ENCODE data around the gene C9. TPM values are rescaled to one million over a fixed set of nuclear protein-coding genes. Genes with fewer than 3 reads are reported as not detected.

C9 gene
- total RNA-seq = not detected in 2 replicates
- total RNA-seq (2013) = not detected
- polyA plus RNA-seq = not detected in 2 replicates
- not detected in 2 replicates for polyA minus RNA-seq

DNA sequence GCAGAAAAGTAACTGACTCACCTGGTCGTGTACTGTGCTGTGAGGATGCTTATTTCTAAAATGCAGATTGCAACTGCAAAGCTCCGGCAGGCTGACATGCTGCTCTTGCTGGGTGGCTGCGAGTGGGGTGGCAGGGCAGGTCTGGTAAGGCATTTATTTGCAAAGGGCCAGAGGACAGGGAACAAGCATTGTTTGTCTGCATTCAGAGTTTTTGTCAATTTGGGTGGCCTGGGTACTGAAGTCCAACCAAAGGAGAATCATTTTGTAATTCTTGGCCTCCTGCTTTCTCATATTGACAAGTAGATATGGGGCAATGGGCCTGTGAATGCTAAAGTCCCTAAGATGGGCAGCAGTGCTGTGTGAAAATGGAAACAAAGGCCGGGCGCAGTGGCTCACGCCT, at the start of gene C9:
C9 (minus strand) TSS at position 129 of the 400 bp plus-strand sequence; CDS start at position 98, 31 bp downstream.
- Mint-ChIP-seq H3K27ac (no peak within 1 kb of the TSS), H3K4me3 (no peak within 1 kb of the TSS), H3K27me3 (peaks cover 4% of the 10 kb centered on the region), H3K9me3 (ENCODE audit: insufficient read depth) (no peaks in the 10 kb centered on the region), H3K4me1 (no peaks in the 10 kb centered on the region)
- ChIA-PET CTCF (no interaction called here), POLR2A (no interaction called here)
- H3K4me2 ChIP-seq (replicated peaks; ENCODE audit: low read depth, low read length, poor library complexity, severe bottlenecking) = no peak within 1 kb of the TSS
- no peak within 1 kb of the TSS for H3K27ac ChIP-seq (ENCODE audit: low read length in 2 of 2)
- no peaks in the 10 kb centered on the region for H3K79me2 ChIP-seq (ENCODE audit: control insufficient read depth, insufficient read depth, low read length)
- no peaks in the 10 kb centered on the region for H3K27me3 ChIP-seq (replicated peaks in 1 of 4; ENCODE audit: control extremely low read depth in 1 of 4, control insufficient read depth in 3 of 4, insufficient read depth in 4 of 4, low read length in 3 of 4)
- H3K4me1 ChIP-seq (ENCODE audit: control insufficient read depth in 2 of 2, insufficient read depth in 2 of 2, low read length in 2 of 2) = no peaks in the 10 kb centered on the region
- TF ChIP-seq, protein P1, sequence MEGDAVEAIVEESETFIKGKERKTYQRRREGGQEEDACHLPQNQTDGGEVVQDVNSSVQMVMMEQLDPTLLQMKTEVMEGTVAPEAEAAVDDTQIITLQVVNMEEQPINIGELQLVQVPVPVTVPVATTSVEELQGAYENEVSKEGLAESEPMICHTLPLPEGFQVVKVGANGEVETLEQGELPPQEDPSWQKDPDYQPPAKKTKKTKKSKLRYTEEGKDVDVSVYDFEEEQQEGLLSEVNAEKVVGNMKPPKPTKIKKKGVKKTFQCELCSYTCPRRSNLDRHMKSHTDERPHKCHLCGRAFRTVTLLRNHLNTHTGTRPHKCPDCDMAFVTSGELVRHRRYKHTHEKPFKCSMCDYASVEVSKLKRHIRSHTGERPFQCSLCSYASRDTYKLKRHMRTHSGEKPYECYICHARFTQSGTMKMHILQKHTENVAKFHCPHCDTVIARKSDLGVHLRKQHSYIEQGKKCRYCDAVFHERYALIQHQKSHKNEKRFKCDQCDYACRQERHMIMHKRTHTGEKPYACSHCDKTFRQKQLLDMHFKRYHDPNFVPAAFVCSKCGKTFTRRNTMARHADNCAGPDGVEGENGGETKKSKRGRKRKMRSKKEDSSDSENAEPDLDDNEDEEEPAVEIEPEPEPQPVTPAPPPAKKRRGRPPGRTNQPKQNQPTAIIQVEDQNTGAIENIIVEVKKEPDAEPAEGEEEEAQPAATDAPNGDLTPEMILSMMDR (IDR thresholded peaks at IDR 0.05) = no peak
- no peak for TF ChIP-seq EZH2 (IDR thresholded peaks at IDR 0.05; ENCODE audit: borderline replicate concordance, insufficient read depth, low read depth, low read length, poor library complexity, severe bottlenecking)
- intact Hi-C loops (cut with micrococcal nuclease) = no loop called here
- no peaks in the 10 kb centered on the region for H3K36me3 ChIP-seq (replicated peaks in 1 of 2; ENCODE audit: control extremely low read depth in 1 of 2, control insufficient read depth in 1 of 2, extremely low read depth in 1 of 2, insufficient read depth in 2 of 2, low read length in 1 of 2)
- no peaks in the 10 kb centered on the region for H4K20me1 ChIP-seq (ENCODE audit: control insufficient read depth, insufficient read depth, low read length, poor library complexity, severe bottlenecking)
- ATAC-seq (ENCODE audit: low read depth) = no peak
- 91% methylated on average over 3 of the region's 6 CpGs for WGBS (ENCODE audit: insufficient coverage)
- H3K9ac ChIP-seq (ENCODE audit: low read length) = no peak within 1 kb of the TSS
- H3K4me3 ChIP-seq (ENCODE audit: control extremely low read depth in 1 of 5, extremely low read depth in 1 of 5, insufficient read depth in 1 of 5, low read depth in 2 of 5, low read length in 4 of 5) = no peak within 1 kb of the TSS
- no peak for DNase-seq
- no peaks in the 10 kb centered on the region for H3K9me3 ChIP-seq (ENCODE audit: control extremely low read depth in 1 of 3, control insufficient read depth in 2 of 3, insufficient read depth in 1 of 3, low read length in 2 of 3)
- no peak within 1 kb of the TSS for H2AFZ ChIP-seq (ENCODE audit: insufficient read depth, low read depth, low read length, poor library complexity, severe bottlenecking)

DNA sequence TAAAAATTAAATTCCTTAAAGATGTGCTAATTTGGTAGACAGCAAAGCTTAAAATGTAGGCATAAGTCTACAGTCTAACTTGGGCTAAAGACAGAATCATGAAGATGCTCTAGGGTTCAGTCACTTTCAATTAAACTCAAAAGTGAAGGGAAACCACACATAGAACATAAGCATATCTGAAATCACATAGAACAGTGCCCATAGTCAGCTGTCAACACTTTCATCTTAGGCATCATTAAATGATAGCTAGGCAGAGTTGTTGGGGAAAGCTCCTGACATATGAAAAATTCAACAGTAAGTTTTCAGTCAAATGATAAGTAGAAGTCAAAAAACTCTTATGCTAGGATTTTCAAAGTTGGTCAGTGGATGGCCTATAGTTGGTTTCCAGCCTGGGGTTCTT, 49.5 kb upstream of the C9 start:
- H3K79me2 ChIP-seq (ENCODE audit: control insufficient read depth, insufficient read depth, low read length) = no peaks in the 10 kb centered on the region
- peaks cover 0 to 3% (median 0%) of the 10 kb centered on the region in 4 experiments for H3K27me3 ChIP-seq (replicated peaks in 1 of 4; ENCODE audit: control extremely low read depth in 1 of 4, control insufficient read depth in 3 of 4, insufficient read depth in 4 of 4, low read length in 3 of 4)
- no peak overlapping the region for H3K4me3 ChIP-seq (ENCODE audit: control extremely low read depth in 1 of 5, extremely low read depth in 1 of 5, insufficient read depth in 1 of 5, low read depth in 2 of 5, low read length in 4 of 5)
- no peak overlapping the region for H3K4me2 ChIP-seq (replicated peaks; ENCODE audit: low read depth, low read length, poor library complexity, severe bottlenecking)
- CTCF ChIA-PET = no interaction called here
- no peaks in the 10 kb centered on the region for H4K20me1 ChIP-seq (ENCODE audit: control insufficient read depth, insufficient read depth, low read length, poor library complexity, severe bottlenecking)
- intact Hi-C loops (cut with micrococcal nuclease) = no loop called here
- Mint-ChIP-seq H3K27ac (no peak overlapping the region), H3K4me1 (no peaks in the 10 kb centered on the region), H3K27me3 (no peaks in the 10 kb centered on the region), H3K9me3 (ENCODE audit: insufficient read depth) (no peaks in the 10 kb centered on the region), H3K4me3 (no peak overlapping the region)
- ATAC-seq (ENCODE audit: low read depth) (no peak), DNase-seq (no peak)
- no peaks in the 10 kb centered on the region for H3K4me1 ChIP-seq (ENCODE audit: control insufficient read depth in 2 of 2, insufficient read depth in 2 of 2, low read length in 2 of 2)
- no peak overlapping the region for H3K27ac ChIP-seq (ENCODE audit: low read length in 2 of 2)
- no peak overlapping the region for H3K9ac ChIP-seq (ENCODE audit: low read length)
- H3K36me3 ChIP-seq (replicated peaks in 1 of 2; ENCODE audit: control extremely low read depth in 1 of 2, control insufficient read depth in 1 of 2, extremely low read depth in 1 of 2, insufficient read depth in 2 of 2, low read length in 1 of 2) = no peaks in the 10 kb centered on the region
- no peak for TF ChIP-seq EZH2 (IDR thresholded peaks at IDR 0.05; ENCODE audit: borderline replicate concordance, insufficient read depth, low read depth, low read length, poor library complexity, severe bottlenecking)
- TF ChIP-seq, protein P1 (IDR thresholded peaks at IDR 0.05) = no peak
- POLR2A ChIA-PET = no interaction called here
- no peak overlapping the region for H2AFZ ChIP-seq (ENCODE audit: insufficient read depth, low read depth, low read length, poor library complexity, severe bottlenecking)
- H3K9me3 ChIP-seq (ENCODE audit: control extremely low read depth in 1 of 3, control insufficient read depth in 2 of 3, insufficient read depth in 1 of 3, low read length in 2 of 3) = no peaks in the 10 kb centered on the region
